GM18505 (cell line): ENCODE measurements around the gene MTG2.

ENCODE experiments used
- ATAC-seq: cut with Tn5 transposase; IDR thresholded peaks from one replicate; pipeline ENCODE4 v1.9.1; 2021; ENCODE audit not compliant: unreplicated experiment
- POLR2A ChIP-seq: IDR thresholded peaks from 4 replicates; pipeline ENCODE4 v1.6.1; 2011; ENCODE audit warnings: borderline replicate concordance; ENCODE audit not compliant: insufficient read depth, insufficient read length; ENCODE audit errors: extremely low read depth

The MTG2 gene

DNA sequence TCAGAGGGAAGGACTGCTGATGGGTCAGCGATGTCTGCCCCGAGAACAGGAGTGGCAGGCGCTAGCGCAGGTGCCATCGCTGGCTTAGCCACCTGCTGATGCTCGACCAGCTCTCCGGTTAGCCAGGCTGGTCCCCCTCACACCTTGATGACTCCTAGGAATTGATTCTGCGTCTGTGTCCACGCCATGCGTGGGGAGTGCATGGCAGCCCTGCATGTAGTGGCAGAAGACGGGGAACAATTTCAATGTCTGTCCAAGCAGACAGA is 32.6 kb upstream of the MTG2 start:
- TF ChIP-seq POLR2A: no peak
- no peak for ATAC-seq

DNA sequence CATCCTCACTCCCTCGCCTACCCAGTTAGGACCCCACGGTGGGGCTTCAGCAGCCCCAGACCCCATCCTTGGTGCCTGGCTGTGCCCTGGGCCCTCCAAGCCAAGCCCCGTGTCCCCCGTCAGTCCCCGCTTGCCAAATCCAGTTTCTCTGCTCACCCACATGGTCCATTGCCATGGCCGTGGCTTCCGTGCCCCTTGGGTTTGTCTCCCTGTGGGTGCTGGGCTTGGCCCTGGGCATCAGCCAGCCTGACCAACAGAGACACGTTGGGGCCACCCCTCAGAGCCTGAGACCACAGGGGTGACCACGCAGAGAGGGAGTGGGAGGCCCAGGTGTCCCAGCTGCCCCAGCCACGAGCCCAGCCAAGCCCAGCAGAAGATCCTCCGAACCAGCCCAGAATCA is 31.6 kb upstream of the MTG2 start:
- no peak for TF ChIP-seq POLR2A
- ATAC-seq: no peak

DNA sequence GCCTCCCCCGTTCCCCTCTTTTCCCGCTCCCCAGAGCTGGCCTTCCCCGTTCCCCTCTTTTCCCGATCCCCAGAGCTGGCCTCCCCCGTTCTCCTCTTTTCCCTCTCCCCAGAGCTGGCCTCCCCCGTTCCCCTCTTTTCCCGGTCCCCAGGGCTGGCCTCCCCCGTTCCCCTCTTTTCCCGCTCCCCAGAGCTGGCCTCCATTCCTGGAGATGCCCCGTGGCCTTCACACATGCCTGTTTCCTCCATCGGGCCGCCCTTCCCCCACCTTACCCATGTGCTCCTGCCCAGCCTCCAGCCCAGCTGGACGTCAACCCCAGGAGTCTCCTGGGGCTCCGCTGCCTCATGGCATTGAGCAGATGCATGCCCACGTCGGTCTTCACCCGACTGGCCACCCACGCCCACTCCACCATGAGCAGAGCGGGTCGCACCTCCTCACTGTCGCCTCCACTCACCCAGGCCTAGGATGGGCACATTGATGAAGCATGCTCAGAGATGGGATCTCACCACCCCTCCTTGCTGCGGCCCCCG is 30.9 kb upstream of the MTG2 start:
- TF ChIP-seq POLR2A: no peak
- no peak for ATAC-seq

DNA sequence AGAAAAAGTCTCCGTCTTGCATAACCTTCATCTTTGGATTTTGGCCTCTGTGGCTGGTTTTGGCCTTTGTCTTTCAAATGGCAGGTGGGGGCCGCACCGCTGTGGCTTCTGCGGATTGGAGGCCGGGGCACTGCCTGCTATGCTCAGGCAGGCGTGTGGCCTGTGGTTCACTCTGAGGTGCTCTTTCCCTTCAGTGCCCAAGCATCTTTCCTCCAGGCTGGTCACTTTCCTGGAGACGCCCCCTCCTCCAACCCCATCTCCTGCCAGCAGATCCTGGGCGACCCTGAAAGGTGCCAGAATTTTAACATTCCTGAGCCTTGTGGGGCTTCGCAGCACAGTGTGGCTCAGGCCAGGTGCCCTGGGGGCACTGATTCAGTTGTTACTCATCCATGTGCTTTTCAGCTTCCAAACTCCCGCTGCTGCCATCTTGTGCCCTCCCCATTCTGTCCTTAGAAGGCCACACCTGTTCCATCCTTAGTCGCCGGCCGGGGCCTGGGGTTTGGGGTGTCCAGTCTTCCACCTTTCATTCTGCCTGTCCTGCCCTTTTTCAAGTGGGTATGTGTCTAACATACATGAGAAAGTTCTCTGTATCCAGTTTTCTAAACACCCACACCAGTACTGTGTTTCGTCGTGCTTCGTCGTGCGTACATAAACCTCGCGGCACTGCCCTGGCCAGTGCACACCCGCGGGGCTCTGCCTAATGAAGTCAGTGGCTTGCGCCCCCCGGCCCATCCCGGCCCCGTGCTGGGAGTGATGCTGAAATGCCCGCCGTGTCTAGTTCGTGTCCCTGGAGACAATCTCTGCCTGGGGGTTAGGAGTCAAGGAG is 27.2 kb upstream of the MTG2 start:
- no peak for TF ChIP-seq POLR2A
- no peak for ATAC-seq

DNA sequence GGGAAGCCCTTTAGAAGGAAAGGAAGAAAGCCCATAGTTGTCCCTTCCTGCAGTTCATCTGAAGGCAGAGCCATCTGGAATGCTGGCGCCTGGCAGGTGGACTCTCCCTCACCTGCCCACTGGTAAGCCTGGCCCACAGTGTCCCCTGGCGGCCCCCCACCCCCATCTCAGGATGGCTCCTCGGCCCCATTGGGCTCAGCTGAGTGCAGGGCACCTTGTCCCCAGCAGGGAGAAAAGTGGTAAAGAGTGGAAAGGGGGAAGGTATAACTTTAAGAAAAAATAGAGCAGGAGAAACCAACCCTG is 26.6 kb upstream of the MTG2 start:
- ATAC-seq: no peak
- TF ChIP-seq POLR2A: no peak

DNA sequence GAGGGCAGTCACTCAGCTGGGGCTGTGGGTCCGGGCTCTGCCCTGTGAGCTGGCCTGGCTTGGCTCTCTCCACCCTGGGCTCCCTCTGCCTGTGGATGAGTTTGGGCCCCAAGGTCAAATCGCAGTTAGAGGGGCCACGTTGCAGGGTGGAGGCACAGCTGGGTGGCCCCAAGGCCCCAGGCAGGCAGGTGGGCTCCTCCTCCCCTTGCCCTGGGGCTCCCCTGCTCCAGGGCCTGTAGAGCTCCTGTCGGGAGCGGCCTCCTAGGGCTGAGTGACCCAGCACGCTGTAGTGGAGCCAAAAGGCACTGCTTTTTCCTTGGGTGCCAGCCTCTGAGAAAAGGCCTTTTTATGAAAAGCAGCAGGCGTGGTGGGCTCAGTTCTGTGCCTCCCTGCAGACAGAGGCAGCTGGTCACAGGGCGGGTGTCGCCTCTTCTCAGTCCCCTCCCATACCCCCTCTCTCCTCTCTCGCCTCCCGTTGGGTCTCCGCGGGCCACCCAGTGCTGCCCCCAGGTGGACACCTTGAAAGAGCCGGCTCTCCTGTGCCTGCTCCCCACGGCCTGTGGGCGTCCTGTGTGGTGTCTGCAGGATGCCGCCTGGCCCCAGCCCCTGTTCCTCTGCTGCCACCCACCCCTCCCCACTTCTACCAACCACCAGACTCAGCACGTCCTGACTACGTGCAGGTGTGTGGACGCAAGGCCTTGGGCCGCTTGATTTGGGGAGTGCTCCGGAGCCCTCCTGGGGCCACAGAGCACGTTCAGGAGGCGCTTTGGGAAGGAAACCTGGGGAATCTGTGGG is 26.0 kb upstream of the MTG2 start:
- ATAC-seq: no peak
- TF ChIP-seq POLR2A: no peak

DNA sequence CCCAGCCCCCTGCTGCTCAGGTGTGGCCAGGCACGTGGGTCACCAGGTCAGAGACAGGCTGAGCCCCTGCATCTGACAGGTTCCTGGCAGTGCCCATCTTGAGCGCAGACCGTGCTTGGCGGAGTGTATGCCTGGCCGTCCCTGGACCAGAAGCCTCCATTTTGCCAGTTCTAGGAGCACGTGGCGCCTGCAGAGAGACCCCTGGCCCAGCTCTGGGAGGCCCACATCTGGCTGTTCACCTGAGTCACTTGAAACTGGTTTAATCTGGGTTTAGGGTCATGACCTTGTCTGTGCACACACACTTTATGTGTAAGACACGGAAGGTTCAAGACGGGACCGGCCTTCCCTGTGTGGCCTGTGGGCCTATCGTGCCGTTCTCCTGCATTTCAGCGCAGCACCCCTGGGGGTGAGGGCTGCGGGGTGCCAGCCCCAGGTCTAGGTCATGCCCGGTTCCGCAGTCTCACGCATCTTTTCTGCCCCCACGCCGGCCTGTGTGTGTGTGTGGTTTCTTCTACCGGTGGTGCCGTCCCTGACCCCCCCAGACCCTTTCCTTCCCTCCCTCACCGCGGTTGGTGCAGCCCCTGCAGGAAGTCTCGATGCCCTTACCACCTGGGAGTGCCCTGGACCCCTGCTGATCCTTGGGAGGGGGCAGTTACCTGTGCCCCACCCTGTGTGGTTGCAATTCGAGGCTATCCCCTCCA is 25.3 kb upstream of the MTG2 start:
- no peak for TF ChIP-seq POLR2A
- ATAC-seq: no peak

DNA sequence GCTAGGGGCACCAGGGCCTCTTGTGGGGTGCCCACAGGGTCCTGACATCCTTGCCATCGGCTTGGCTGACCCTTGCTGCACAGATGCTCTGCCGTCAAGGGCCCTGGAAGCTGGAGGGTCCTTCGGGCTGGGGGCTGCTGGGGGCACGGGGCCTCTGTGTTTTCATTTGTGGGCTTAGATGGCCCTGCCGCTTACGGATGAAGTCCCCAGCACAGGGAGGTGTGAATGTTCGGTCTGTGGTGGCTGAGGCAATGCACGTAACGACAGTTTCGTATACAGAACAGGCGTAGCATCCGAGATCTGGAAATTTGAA is 24.8 kb upstream of the MTG2 start:
- no peak for TF ChIP-seq POLR2A
- ATAC-seq: no peak

DNA sequence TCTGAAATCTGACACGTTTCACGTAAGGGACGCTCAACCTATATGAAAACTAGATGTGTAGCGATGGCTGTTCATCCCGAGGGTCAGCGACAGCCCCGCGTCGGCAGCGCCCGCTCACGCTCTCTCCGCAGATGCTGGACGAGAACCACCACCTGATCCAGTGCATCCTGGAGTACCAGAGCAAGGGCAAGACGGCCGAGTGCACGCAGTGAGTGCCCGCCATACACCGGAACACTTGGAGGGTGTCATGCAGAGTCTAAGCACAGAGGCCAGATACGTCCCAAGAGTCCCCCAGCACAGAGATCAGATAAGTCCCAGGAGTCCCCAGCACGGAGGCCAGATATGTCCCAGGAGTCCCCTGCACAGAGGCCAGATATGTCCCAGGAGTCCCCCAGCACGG is 24.3 kb upstream of the MTG2 start:
- TF ChIP-seq POLR2A: no peak
- ATAC-seq: no peak

DNA sequence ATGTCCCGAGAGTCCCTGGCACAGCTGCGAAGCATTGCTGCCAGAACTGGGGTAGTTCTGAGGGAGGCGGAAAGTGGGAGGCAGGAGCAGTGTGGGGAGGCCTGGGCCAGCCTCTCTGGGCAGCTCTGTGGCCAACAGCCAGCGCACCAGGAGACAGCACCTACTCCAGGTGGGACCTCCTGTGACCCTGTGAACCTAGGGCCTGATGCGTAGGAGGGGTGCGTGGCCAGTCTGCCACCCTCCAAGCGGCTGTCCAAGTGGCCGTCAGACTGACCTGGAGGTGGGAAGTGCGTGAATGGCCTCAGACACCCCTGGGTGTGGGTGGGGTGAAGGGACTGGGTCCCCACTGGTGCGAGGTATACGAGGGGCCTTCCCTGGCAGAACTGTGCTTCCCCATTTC is 23.8 kb upstream of the MTG2 start:
- no peak for ATAC-seq
- TF ChIP-seq POLR2A: no peak

DNA sequence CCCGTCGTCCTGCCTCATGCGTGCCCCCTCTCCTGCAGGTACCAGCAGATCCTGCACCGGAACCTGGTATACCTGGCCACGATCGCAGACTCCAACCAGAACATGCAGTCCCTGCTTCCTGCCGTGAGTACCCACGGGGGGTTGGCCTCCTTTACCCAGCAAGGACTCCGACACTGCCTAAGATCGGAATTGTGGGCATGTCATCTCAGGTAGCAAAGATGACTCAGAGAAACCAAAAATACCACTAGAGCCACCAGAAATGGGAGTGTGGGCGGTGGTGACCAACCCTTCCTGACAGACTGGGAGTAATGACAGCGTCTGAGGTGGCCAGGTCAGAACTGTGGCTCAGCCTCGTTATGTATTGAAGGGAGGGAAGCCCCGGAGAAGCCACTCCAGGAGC is 23.0 kb upstream of the MTG2 start:
- no peak for ATAC-seq
- TF ChIP-seq POLR2A: no peak

DNA sequence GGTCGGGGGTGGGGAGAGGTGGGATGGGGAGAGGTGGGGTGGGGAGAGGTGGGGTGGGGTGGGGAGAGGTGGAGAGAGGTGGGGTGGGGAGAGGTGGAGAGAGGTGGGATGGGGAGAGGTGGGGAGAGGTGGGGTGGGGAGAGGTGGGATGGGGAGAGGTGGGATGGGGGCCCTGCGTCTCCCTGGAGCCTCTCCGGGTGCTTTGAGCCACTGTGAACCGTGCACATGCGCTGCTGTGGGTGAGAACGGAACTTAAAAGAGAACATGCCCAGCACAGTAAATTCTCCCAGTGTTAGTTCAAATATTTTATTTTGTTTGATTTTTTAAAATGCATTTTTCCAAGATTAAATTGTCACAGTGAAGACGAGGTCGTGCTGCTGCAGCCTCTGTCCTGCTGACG is 22.6 kb upstream of the MTG2 start:
- no peak for ATAC-seq

DNA sequence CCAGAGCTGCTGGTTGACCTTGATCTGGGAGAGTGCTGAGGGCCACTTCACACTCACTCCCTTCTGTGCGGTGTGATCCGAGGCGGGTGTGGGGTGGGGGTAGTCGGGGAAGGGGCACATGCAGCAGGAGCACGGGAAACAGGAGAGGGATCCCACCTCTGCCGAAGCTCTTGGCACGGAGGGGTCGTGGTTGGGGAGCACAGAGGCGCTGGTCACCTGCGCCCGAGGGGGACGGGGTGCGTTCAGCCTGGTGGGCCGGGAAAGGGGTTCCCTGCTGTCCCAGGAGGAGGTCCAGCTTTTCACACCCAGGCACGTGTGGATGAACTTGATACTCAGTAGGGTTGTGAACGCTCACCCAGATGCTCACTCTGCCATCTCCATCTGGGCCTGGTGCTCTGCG is 22.0 kb upstream of the MTG2 start:
- no peak for TF ChIP-seq POLR2A
- no peak for ATAC-seq

More for the DNA sequence above, 22.6 kb upstream of the MTG2 start:
- no peak for TF ChIP-seq POLR2A

DNA sequence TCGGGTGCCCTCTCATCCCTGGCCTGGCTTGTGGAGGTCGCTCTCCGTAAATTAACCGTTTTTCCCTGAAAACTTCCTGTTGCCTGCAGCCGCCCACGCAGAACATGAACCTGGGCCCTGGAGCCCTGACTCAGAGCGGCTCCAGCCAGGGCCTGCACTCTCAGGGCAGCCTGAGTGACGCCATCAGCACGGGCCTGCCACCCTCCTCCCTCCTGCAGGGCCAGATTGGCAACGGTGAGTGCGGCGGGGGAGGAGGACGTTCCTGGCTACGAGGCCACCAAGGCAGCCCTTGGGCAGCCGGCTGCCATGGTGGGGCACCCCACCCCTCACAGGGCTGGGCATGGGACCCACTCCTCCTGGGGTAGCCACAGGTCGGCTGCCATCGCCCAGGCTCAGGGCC is 21.5 kb upstream of the MTG2 start:
- no peak for ATAC-seq
- no peak for TF ChIP-seq POLR2A

DNA sequence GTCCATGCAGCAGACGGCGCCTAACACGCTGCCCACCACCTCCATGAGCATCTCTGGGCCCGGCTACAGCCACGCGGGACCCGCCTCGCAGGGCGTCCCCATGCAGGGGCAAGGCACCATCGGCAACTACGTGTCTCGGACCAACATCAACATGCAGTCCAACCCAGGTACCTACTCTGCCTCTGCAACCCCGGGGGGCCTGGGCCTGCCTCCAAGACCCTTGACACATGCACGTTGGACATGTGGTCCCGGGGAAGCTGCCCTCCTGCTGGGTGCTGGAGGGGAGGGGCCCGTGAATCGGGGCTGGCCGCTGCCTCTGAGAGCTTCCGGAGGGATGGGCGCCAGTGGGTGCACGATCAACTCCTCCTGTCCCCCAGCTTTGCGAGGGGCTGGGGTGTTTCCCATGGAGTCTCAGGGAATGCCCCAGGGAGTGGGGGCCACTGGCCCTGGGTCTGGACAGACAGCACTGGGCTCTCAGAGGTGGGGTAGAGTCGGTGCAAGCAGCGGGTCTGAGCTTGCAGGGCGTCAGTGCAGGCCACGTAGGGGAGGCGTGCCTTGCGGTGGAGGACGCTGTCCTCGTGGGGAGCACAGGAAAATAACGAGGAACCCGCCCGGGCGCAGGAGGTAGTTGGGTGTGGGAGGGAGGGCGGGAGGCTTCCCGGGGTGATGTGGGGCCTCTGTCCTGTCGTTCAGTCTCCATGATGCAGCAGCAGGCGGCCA is 19.9 kb upstream of the MTG2 start:
- no peak for TF ChIP-seq POLR2A
- no peak for ATAC-seq
